GM18520 (cell line): Measurements from ENCODE around the gene CTCF.

Experiments
- ATAC-seq: cut with Tn5 transposase; IDR thresholded peaks from one replicate; pipeline ENCODE4 v1.9.1; 2021; ENCODE audit not compliant: unreplicated experiment

CTCF gene

DNA sequence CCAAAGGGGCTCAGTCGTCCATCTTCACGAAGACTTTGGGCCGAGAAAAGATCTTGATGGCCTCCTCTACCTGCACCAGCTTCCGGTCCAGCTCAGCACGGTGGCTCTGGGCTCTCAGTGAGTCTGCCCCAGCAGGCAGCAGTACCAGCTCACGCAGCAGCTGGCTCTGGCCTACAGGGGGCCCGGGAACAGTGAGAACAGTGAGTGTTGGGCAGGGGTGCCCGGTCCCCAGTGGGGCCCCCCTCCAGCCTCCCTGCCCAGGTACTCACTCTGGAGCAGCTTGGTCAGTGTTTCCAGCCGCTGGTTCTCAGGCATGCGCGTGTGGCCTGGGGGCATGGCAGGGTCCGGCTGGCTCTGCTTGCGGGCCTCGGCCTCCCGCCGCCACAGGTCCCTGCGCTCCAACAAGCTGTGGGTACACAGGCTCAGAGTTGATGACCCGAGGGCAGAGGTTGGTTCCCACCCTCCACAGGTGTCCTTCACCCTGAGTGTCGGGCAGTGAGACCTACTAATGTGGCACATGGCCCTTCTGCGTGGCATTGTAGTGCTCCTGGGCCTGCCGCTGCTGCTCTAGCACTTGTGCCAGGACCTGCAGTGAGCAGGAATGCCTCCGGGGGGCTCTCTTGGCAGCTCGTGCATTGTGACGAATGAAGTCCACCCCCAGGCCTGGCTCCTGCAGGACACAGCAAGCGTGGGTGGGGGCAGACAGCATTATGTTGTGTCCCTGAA is 101.0 kb downstream of the CTCF start:
- ATAC-seq, result no peak

DNA sequence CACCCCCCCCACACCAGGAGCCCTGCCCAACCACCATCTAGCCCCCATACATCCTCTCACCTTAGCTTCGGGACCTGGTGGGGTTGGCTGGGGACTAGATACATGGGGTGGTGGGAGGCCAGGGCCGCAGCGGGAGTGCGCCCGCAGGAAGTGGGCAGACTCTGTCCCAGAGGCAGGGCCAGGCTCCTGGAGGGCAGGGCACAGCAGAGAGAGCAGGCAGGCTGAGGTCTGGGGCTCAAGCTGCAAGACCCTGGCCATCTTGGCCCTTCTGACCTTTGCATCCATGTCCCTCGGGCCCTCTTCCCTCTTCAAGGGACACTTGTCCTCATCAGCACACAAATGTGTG is 101.5 kb downstream of the CTCF start:
- no peak for ATAC-seq

DNA sequence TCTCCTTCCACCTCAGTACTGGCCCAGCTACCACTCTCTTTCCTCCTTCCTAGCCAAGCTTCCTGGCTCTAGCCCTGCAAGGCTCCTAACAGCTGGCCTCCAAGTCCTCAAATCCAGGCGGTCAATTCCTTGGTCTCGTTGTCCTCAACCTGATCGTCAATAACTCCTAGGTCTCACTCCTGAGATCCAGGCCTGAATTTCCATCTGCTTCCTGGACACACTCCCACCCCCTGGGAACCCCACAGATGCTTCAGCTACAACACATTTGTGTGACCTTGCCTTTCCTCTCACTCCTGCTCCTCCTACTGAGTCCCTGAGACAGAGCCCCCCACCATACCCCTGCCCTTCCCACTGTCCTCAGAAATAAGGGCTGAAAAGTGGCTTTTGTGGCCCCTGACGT is 101.9 kb downstream of the CTCF start:
- ATAC-seq, result no peak

DNA sequence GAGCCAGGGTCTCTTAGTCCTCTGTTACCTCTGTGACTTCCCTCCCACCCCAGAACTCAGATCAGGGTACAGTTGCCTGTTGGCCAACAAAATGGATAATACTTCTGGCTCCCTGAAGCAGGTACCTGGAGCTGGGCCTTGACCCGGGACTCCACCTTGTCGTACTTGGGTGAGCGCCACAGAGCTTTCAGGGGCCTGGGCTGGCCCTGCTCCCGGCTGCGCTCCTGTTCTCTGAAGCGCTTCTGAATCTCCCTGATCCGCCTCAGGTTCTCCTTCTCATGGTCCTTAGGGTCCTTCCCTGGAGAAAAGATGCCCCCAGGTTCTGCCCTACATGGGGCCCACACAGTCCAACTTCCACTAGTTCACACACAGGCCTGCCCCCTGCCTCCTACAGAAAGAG is 102.5 kb downstream of the CTCF start:
- no peak for ATAC-seq

DNA sequence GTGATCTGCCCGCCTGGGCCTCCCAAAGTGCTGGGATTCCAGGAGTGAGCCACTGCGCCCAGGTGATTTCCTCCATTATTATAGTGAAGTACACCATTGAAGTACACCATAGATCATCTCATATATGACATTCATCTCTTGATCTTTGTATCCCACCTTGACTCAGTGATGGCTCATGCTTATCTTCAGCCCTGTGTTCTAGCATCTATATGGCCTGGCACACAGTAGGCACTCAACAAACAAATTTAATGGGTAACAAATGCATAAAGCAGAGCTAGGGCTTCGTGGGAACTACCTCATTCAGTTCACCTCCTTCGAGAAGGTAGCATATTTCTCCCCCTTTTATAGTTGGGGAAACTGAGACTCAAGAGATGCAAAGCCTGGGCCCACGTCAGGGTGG is 103.3 kb downstream of the CTCF start:
- no peak for ATAC-seq

DNA sequence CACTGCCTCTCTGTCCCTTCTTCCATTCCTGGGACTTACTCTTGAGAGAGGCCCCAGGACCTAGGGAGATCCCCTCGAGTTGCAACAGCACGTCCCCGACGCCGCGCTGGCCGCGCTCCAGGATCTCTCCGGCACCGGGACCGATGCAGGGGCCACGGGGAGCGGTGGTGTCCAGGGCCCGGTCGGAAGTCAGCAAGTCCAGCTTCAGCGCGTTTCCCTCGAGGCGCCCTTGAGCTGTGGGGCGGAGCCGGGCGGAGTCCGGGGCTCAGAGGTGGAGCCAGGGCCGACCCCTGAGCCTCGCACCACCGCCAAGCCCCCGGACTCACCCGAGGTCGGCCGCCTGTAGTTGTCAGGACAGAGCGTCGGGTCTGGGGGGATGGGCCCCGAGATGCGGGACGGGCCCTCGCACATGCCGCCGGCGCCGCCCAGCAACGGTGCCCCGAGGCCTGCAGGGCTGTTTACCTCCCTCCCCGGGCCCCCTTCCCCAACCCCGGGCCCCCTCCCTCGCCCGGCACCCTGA is 103.8 kb downstream of the CTCF start:
- no peak for ATAC-seq

DNA sequence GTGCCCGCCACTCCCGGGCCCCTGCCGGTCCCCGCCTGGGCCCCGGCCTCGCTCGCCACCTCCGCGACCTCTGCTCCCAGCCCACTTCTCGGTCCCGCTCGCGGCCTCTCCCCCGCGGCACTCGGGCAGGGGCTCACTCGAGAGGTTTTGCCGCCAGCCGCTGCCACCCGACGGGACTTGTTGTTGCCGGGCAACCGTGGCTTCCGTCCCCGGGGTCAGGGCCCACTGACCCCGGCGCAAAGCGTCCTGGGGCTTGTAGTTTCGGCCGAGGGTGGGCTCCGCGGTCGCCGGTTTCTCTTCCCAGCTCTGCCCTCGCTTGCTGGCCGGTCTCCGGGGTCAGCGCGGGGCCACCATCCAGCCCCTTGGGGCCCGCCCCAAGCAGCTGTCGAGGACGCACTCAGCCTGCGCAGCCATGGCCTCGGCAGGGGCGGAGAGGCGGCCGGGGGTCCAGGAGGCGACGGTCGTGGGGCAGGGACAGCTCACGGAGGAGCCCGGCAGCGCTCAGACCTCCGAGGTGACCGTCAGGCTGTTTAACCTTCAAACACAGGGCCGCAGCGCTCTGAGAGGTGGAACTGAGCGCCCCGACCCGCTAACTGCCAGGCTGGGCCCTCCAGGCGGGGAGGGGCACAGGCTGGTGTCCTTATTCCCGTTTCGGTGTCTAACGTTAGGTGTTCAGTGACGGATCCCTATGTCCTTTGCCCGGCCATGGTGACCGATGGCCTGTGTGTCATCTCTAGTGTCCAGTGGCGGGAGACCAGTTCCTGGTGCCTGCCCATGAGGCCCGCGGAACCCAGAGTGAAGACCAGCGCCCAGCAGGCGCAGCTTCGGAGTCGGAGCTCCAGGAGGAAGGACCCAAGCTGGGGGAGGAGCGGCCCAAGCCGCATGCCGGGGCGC is 104.5 kb downstream of the CTCF start, which contains the start of the genes C16orf86 and ENKD1:
C16orf86 (plus strand) TSS at position 256 of the 894 bp plus-strand sequence; CDS start at position 413, 157 bp downstream.
ENKD1 (minus strand) TSS at position 192 of the 894 bp plus-strand sequence. CDS start 308 bp downstream, outside the sequence.
- ATAC-seq, result peak; percentile 59

DNA sequence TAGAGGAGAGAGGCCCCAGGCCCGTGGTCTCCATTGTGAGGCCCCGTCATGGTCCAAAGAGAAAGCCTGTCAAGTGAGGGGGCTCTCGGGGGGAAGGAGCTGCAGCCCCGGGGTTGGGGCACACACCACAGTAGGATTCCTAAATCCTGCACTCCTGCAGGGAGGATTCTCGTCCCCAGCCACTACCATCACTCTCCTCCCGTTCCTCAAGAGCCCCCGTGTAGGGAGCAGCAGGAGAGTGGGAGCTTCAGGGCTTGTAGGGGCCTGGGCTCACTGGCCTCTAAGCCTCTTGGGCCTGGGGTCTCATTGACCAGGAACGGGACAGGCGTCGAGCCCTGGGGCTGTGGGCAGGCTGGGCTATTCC is 105.1 kb downstream of the CTCF start:
- ATAC-seq, result no peak

DNA sequence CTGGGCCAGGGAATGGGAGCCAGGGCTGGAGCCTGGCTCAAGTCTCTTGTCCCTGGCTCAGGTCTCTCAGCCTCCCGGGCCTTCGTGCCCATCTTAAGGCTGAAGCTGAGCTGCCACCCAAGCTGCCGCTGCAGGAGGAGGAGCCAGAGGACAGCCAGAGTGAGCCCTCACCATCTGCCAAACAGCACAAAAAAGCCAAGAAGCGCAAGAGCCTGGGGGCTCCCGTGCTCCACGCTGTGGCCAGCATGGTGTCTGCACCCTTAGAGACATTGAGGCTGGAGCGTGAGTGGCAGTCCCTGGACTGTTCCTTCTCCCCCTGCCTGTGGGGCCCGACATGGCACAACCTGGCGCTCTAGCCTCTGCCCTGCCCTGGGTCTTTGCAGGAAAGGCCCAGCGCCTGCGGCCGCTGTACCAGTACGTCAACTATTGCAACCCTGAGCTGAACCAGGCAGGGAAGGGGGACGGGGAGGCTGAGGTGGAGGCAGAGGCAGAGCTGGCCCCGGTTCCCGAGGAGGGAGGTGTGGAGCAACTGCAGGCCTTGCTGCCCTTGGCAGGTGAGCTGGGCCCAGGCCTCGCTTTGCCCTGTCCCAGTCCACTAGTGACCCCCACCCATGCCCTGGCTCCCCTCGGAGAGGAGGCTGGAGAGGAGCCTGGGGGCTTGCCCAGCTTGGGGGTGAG is 105.6 kb downstream of the CTCF start:
- peak; percentile 78 for ATAC-seq

DNA sequence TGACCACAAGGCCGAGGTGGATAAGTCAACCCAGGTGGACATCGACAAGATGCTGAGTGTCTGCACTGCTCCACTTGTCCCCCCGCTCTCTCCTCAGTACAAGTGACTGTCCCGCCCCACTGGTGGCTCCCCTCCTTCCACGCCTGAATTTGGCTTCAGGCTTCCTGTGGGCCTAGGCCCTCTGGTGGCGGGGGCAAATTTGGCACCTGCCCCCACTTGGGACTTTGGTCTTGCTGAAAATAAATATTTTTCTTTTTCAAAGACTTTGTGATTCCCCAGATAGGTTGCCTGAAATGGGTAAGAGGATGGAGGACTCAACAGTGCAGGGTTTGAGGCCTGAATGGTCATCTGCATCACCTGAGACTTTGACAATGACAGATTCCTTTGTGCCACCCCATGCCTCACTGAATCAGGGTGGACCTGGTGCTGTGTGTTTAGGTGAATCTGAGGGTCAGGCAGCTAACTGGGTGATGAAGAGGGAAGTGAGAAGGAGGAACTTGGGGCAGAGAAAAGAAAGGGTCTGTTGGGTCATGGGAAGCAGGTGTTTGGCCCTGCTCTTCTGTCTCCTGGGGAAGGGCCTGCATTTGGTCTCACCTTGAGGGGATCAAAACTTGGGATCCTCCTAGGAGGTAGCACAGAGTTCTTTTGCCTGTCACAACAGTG is 106.3 kb downstream of the CTCF start:
- ATAC-seq, result no peak

DNA sequence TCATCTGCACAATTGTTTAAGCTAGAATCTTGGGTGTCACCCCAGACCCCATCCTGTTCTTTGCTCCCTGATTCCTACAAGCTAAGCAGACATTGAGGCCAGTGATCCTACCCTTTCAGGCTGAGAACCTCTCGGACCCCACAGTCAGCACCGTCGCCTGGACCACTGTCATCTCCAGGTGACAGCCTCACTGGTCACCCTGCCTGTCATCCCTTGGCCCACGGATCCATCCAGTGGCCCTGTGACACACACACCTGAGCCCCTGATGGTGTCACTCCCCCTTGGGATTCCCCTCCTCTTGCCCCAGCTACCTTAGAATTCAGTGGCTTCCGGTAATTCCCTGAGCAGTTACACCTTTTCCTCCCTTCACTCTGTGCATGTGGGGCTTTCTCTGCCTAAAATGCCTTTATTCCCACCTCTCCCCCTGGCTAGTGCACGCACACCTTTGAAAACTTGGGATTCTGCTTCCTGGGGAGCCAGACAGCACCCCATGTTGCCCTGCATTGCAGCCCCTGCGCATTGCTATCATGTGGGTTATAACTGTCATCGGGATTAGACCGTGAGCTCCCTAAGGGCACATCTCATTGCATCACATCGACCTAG is 107.3 kb downstream of the CTCF start:
- no peak for ATAC-seq

DNA sequence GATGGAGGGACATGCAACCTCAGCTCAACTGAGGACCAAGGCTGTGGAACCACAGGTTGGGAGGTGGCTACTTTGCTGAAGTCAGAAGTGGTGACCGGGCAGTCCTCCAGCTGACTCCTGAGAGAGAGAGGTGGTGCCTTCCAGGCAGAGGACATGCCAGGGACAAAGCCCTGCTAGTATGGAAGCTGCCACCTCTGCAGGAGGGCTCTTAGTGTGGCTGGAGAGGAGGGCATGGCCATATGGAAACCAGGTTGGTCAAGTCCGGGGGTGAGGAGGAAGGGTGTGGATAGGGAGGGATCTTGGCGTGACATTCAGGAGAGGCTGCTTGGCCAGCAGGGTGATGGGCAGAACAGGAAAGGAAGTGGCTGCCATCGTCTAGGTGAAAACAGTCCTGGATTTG is 110.0 kb downstream of the CTCF start:
- no peak for ATAC-seq

DNA sequence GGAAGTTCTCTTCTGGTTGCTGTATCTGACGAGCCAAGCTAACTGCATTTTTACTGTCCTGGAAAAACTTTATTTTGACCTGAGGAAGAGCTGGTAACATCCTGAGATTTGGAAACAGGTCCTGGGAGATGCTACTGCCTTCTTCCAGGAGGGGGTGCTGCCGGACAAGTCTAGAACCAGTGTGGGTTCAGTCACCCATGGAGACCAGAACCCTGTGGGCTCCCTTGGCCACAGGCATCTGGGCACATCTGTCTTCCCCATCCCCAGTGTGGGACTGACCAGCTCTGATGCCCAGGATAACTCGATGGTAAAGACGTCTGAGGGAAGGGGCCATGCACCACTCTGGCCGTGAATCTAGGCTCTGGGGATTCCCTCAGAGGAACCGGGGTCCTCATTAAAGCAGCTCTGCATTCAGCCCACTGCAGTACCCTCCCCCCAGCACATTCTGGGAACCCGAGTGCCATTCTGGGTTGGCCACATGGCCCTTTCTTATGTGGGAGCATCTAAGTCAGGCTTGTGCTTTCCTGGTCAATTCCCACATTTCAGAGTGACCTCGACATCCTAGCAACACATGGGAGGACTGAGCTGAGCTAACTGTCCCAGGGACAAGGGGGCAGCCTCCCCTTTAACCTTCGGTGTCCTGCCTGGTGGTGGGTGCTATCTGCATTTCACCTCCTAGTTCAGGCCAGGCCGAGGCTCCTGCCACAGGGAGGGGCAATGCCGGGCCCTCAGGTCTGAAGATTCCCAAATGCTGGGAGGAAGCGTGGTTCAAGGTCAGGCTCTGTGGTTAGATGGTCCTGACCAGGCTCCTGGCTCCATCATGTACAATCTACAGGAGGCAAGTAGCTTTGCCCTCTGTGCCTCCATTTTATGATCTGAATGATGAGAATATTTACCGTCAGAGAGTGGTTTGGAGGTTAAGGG is 110.7 kb downstream of the CTCF start:
- ATAC-seq, result no peak

DNA sequence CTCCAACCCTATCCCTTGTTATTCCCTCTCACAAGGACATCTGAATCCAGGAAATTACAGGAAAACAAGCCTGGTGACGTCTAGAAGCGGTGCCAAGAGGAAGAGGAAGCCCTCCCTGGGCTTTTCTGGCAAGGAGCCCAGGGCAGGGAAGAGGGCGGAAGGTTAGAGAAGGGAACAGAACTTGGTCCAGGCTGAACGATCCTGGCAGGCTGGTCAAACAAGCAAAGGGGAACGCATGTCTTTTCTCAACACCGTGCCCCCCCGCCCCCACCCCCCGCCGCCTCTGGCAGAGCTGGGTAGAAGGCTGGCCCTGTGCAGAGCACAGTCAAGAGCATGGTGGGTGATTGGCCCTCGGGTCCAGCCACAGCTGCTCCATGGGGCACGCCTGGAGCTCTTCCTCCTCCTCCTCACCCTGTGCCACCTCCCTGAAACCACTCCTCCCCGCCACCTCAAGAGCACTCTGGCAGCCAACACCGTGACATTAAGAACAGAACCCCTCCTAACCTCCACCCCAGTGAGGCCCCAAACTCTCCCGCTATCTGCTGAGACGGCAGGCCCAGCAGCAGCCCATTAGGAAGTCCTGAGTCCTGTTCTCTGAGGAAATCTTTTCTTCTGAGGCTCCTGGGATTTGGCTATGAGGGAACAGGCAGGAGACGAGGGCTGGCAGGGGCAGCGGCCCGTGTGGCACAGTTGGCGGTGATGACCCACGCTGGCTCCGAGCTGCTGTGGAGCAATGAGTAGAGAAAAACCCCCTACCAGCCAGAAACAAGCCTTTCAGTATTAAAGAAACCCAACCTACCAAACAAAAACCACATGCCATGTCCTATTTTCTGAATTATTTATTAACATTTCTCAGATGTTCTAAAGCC is 111.6 kb downstream of the CTCF start:
- no peak for ATAC-seq

DNA sequence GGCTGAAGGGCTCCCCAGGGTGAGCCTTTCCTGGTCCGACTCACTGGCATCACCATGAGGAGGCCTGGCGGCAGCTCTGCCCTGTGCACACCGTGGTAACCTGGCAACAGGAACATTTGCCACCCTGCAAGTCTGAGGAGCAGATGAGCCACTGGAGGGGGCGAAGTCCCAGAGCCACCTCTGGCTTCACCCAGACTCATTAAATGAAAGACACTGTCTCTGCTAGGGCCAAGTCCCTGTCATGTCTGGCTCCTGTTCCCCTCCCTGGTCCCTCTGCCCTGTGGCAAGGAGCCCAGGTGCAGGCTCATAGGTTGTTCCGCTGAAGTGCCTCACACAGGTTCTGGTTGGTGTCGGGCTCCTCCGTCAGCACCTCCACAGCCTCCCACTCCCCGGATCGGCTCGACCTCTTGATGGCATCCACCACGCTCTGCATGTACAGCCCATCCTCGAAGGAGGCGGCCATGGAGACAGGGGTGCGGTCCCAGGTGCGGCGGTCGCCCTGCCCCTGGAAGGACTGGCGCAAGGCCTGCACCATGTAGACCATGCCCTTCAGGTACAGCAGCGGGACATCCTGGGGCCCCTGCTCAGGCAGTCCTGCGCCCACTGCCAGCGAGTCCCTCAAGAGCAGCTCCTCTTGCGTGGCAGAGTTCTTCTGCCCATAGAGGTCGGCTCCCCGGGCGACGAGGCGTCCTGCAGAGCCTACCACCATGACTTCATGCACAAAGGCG is 112.7 kb downstream of the CTCF start:
- no peak for ATAC-seq

DNA sequence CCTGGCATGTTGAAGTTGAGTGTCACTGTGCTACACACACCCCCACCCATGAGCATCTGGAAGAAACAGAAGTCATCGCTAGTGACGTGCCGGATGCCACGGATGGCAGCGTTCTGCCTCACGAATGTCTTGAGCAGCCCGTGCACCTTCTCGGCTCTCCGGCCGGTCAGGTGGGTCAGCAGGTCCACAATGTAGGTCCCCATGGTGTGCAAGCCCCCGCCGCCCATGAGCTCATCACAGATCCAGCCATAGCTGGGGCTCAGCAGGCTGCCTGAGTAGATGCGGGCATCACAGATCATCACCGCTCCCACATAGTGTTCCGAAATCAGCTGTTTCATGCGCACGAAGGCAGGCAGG is 113.2 kb downstream of the CTCF start:
- ATAC-seq, result no peak

DNA sequence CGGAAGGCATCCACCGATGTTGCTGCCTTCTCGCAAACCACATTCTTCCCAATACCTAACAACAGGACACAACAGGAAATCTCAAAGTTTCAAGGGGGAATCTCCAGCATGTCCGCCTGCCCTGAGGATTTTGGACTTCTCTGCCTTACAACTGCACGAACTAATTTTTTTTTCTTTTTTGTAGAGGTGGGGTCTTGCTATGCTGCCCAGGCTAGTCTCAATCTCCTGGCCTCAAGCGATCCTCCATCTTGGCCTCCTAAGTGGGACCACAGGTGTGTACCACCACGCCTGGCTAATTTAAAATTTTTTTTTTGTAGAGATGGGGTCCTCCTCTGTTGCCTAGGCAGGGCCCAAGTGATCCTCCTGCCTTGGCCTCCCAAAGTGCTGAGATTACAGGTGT is 113.7 kb downstream of the CTCF start:
- no peak for ATAC-seq

DNA sequence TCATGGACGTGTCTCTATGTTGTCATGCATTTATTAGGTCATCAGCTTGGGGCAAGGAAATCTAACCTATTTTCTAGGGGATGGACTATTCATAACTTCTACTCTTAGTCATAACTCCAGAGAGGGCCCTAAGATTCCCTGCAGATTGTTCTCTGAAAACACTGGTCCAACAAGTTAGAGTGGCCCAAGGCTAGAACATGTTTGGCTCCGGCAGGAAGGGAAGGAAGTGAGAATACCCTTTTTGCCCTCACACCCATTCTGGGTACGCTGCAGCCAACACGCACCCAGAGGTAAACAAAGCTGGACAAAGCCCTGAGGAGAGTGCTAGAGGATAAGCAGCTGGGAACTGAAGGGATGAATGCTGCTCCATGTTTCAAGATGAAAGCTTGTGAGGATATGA is 114.2 kb downstream of the CTCF start:
- ATAC-seq, result no peak
